Mesothelial cell of epicardium (in vitro differentiated cells): ENCODE results near the gene RFWD3. TPM values are rescaled to one million over a fixed set of nuclear protein-coding genes. Genes with fewer than 3 reads are reported as not detected.

Experiments
- DNase-seq, 2 experiments: peaks; one replicate each; pipeline ENCODE4 v3.0.0; 2021; ENCODE audit warnings: low spot score in 2 of 2; ENCODE audit not compliant: unreplicated experiment in 2 of 2
- H3K27ac Mint-ChIP-seq: 2 replicates; pipeline ENCODE4 v1.8.0; 2021; ENCODE audit warnings: mixed read lengths
- H3K27me3 Mint-ChIP-seq: 2 replicates; pipeline ENCODE4 v1.8.0; 2021; ENCODE audit warnings: low read depth, mixed read lengths
- H3K36me3 Mint-ChIP-seq: 2 replicates; pipeline ENCODE4 v1.8.0; 2021; ENCODE audit warnings: mixed read lengths
- H3K4me1 Mint-ChIP-seq: 2 replicates; pipeline ENCODE4 v1.8.0; 2021; ENCODE audit warnings: mixed read lengths
- H3K4me3 Mint-ChIP-seq: 2 replicates; pipeline ENCODE4 v1.8.0; 2021; ENCODE audit warnings: mild to moderate bottlenecking, moderate library complexity, mixed read lengths
- H3K9me3 Mint-ChIP-seq: 2 replicates; pipeline ENCODE4 v1.8.0; 2021; ENCODE audit warnings: mixed read lengths
- total RNA-seq: library from RNA; stranded (reverse); gene quantifications from 3 replicates; pipeline ENCODE4 v1.2.1, GENCODE V29; 2021
- TF ChIP-seq, protein P1 (sequence below): fragments of 200-600 bp; sonication (generic); IDR thresholded peaks from one replicate; pipeline ENCODE4 v1.5.0; 2021; ENCODE audit warnings: antibody characterized with exemption; ENCODE audit not compliant: unreplicated experiment

RFWD3 gene
- total RNA-seq, 1 donor from 2014 or later, result 36.8 TPM

DNA sequence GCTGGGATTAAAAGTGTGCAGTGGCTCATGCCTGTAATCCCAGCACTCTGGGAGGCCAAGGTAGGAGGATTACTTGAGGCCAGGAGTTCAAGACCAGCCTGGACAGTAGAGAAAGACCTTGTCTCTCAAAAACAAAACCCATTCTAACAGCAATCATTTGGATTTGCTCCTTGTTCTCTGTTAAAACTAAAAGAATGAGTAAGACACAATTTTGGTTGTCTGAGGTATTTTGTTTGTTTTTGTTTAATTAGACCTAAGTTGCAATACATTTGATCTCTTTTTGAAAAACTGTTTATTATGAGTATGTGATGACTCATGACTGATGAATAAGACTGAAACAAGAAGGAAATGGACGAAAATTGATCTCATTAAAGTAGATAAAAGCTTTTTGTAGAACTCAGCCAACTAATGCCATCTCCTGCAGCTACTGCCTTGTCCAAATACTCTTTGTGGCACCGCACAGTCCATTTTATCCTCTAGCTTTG, 88.8 kb downstream of the RFWD3 start:
- Mint-ChIP-seq H3K27me3 (no peaks in the 10 kb centered on the region), H3K27ac (peak overlapping the region; percentile 6), H3K36me3 (no peaks in the 10 kb centered on the region), H3K4me1 (peaks cover 14% of the 10 kb centered on the region), H3K4me3 (no peak overlapping the region), H3K9me3 (no peaks in the 10 kb centered on the region)
- no peak for DNase-seq
- TF ChIP-seq, protein P1, sequence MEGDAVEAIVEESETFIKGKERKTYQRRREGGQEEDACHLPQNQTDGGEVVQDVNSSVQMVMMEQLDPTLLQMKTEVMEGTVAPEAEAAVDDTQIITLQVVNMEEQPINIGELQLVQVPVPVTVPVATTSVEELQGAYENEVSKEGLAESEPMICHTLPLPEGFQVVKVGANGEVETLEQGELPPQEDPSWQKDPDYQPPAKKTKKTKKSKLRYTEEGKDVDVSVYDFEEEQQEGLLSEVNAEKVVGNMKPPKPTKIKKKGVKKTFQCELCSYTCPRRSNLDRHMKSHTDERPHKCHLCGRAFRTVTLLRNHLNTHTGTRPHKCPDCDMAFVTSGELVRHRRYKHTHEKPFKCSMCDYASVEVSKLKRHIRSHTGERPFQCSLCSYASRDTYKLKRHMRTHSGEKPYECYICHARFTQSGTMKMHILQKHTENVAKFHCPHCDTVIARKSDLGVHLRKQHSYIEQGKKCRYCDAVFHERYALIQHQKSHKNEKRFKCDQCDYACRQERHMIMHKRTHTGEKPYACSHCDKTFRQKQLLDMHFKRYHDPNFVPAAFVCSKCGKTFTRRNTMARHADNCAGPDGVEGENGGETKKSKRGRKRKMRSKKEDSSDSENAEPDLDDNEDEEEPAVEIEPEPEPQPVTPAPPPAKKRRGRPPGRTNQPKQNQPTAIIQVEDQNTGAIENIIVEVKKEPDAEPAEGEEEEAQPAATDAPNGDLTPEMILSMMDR, result no peak

- Mint-ChIP-seq H3K9me3 (no peaks in the 10 kb centered on the region), H3K4me1 (peaks cover 14% of the 10 kb centered on the region), H3K4me3 (no peak overlapping the region), H3K27ac (peak overlapping the region; percentile 3), H3K36me3 (no peaks in the 10 kb centered on the region), H3K27me3 (no peaks in the 10 kb centered on the region)
- TF ChIP-seq, protein P1, result no peak
- DNase-seq, result no peak
These were observed 90.7 kb downstream of the RFWD3 start for GRCh38 chr16:74575807-74576643.

DNA sequence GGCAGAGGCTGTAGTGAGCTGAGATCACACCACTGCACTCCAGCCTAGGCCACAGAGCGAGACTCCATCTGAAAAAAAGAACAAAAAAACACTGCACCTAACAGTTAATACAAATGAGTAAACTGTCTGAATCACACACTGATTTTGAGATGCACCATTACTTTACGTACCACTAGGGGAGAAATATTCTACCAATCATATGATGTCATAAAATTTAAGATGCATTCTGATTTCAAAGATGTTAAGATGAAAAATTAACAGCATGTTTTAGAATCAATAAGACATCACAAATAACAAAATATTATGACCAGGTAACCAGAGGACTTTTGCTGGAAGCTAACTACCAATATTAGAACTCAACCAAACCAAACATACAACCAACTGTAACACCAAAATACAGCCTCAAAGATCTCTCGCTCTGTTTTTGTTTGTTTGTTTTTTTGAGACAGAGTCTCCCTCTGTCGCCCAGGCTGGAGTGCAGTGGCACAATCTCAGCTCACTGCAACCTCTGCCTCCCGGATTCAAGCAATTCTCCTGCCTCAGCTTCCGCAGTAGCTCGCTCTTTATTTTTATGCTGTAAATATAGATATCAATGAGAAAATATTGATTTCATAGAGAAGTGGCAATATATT, 91.4 kb downstream of the RFWD3 start:
- H3K9me3 Mint-ChIP-seq, result no peaks in the 10 kb centered on the region
- no peaks in the 10 kb centered on the region for H3K36me3 Mint-ChIP-seq
- DNase-seq, result no peak
- no peak overlapping the region for H3K4me3 Mint-ChIP-seq
- peaks cover 14% of the 10 kb centered on the region for H3K4me1 Mint-ChIP-seq
- TF ChIP-seq, protein P1, result no peak
- H3K27ac Mint-ChIP-seq, result peak overlapping the region; percentile 3
- no peaks in the 10 kb centered on the region for H3K27me3 Mint-ChIP-seq

- Mint-ChIP-seq H3K27ac (no peak overlapping the region), H3K27me3 (no peaks in the 10 kb centered on the region), H3K9me3 (no peaks in the 10 kb centered on the region), H3K4me3 (no peak overlapping the region), H3K36me3 (no peaks in the 10 kb centered on the region), H3K4me1 (peaks cover 14% of the 10 kb centered on the region)
- DNase-seq, result no peak
- TF ChIP-seq, protein P1, result no peak
These were observed 92.5 kb downstream of the RFWD3 start for GRCh38 chr16:74574146-74574545.

DNA sequence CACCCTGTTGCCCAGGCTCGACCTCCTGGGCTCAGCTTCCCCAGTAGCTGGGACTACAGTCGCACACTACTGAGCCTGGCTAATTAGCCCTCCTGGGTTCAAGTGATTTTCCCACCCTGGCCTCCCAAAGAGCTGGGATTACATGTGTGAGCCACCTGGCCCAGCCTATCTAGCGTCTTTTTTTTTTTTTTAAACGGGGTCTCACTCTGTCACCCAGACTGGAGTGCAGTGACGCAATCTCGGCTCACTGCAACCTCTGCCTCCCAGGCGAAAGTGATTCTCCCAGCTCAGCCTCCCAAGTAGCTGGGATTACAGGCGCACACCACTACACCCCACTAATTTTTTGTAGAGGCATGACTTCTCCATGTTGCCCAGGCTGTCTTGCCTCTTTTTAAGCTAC, 93.1 kb downstream of the RFWD3 start:
- Mint-ChIP-seq H3K4me1 (peaks cover 11% of the 10 kb centered on the region), H3K27ac (no peak overlapping the region), H3K4me3 (no peak overlapping the region), H3K36me3 (no peaks in the 10 kb centered on the region), H3K9me3 (no peaks in the 10 kb centered on the region), H3K27me3 (no peaks in the 10 kb centered on the region)
- no peak for DNase-seq
- TF ChIP-seq, protein P1, result no peak

Other genes starting within 250 kb of the RFWD3 start
- 0.29 to 1.1 TPM (median 0.89 TPM) in 3 replicates for gene CLEC18B, start 245.4 kb downstream of the RFWD3 start, total RNA-seq
- 186 to 193 TPM (median 190 TPM) in 3 replicates for gene GLG1, start 59.8 kb downstream of the RFWD3 start, total RNA-seq
- gene MLKL, start 34.0 kb upstream of the RFWD3 start, total RNA-seq, result not detected in 3 replicates
- gene FA2H, start 107.9 kb upstream of the RFWD3 start, total RNA-seq, result 0.18 TPM in 1 of 3 replicates, not detected in the others